ENCODE data around the gene CCDC27.
"Not testable (repeated sequence)": the region's sequence is repeated elsewhere in the genome, so short reads cannot be mapped to it uniquely, and the experiment has no call there.

The CCDC27 gene

DNA sequence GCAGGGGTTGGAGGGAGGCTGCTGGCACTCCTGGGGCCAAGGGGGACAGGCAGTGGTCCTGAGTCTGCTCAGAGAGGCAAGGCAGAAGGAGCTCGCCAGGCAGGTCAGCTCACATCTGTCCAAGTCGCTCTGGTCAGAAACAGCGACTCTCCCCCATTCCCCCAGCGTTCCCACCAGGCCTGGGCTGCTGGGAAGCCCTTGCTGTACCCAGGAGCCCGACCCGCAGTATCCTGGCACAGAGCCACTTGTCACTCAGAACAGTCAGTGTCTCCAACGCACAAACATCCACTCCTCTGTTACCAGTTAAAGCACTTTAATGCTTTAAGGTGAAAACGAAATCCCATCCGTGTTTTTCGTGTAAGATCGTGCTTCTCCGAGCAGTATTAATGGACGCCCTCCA, 16.6 kb upstream of the CCDC27 start:
- no peak for DNase-seq (ENCODE audit: low read depth, low spot score)

DNA sequence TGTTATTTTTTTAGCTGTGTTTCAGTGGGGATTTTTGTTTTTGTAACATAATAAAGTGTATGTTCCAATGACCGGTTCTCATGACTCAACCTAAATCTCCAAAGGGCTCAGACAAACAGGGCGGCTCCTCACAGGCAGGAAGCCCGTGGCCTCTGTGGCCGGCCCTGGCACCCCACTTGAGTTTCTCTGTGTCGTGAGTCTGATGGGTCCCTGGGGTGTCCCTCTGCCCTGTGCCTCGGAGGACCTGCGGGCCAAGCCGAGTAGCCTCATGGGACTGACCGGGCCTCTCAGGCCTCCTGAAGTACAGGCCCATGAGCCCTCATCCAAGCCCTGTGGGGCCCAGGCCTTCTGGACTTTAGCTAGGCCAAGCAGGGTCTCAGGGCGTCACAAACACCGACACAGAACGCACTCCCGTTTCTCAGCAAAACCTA, 16.1 kb upstream of the CCDC27 start:
- DNase-seq (ENCODE audit: low read depth, low spot score): no peak

- DNase-seq (ENCODE audit: low read depth, low spot score): no peak
Measured at GRCh38 chr1:3736708-3737107, 15.5 kb upstream of the CCDC27 start.

- no peak for DNase-seq (ENCODE audit: low read depth, low spot score)
Measured at GRCh38 chr1:3738943-3739342, 13.3 kb upstream of the CCDC27 start.

DNA sequence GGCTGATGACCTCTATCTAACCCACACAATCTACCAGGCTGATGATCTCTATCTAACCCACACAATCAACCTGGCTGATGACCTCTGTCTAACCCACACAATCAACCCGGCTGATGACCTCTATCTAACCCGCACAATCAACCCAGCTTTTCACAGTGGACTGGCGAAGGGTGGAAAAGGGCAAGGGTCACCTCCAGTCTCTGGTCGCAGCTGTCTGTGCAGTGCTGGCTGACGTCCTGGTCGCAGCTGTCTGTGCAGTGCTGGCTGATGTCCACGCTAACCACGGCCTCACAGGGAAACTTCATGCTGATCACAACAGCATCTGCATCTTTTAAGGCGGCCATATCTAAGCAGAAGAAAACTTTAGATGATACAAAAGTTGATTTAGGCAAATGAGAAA, 12.2 kb upstream of the CCDC27 start:
- no peak for DNase-seq (ENCODE audit: low read depth, low spot score)

DNA sequence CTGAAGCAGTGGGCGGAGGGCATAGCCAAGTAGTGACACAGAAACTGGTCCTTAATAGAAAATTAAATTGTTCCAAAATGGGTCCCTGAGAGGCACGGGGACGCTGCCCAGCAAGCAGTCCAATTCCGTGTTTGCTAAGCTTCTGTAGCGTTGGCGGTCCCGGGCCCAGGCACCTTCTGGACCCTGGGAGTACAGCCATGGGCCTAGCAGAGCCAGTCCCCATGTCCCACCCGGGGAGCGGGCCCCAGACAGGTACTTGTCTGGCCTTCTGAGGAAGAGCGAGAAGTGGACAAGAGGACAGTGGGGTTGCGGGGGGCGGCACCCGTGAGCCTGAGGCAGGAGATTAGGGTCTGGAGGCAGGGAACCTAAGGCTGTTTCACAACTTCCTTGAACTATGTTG, 11.5 kb upstream of the CCDC27 start:
- DNase-seq (ENCODE audit: low read depth, low spot score): no peak

- DNase-seq (ENCODE audit: low read depth, low spot score): no peak
Measured at GRCh38 chr1:3741566-3742438, 10.4 kb upstream of the CCDC27 start.

DNA sequence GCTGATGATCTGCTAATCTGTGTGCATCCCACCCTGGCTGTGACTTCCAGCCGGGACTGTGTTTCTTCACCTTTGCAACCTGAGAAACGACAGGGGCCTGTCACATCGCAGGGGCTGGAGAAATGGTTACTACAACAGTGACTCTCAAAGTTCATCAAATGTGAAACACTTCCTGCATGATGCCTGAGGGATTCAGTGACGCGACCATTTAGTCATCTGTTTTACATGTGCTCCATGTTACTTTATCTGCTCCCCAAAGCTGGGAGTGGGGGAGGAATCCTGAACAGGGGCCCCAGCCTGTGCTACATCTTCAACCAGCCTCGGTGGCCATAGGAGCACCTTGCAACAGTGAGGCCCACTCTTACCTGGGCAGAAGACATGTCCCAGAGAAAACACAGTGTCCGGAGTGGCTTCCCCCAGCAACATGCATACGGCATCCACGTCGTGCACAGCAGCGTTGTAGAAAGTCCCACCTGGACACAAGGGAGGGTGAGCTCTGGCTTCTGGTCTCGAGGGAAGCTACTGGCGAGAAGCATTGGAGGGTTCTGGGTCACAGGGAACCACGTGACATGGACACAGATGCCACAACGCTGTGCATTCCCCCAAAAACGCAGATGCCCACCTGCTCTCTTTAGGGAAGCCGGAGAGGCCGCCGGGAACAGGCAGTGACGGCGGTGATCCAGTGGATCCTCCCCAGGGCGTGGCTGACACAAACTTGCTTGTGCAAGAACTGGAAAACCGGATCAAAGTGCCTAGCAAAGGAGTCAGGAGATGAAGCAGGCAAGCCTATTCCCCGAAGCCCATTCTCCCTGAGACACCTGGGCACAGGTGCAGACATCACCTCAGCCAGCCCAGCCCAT, 9.6 kb upstream of the CCDC27 start:
- no peak for DNase-seq (ENCODE audit: low read depth, low spot score)

DNA sequence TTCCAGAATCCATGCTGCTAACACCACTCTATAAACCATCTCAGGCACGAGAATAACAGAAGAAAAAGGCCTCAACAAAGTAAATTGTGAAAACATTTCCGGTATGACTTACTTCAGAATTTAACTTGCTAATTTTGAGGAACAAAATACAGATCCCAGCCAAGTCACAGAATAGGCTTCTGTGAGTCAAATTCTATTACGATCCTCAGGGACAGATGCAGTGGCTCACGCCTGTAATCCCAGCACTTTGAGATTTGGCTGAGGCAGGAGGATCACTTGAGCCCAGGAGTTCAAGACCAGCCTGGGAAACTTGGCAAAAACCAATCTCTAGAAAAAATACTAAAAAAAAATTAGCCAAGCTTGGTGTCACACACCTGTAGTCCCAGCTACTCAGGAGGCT, 8.8 kb upstream of the CCDC27 start:
- no peak for DNase-seq (ENCODE audit: low read depth, low spot score)

- no peak for DNase-seq (ENCODE audit: low read depth, low spot score)
Measured at GRCh38 chr1:3743826-3744225, 8.4 kb upstream of the CCDC27 start.

GRCh38 chr1:3744646-3745045, 7.6 kb upstream of the CCDC27 start:
- no peak for DNase-seq (ENCODE audit: low read depth, low spot score)

GRCh38 chr1:3745071-3745470, 7.2 kb upstream of the CCDC27 start:
- no peak for DNase-seq (ENCODE audit: low read depth, low spot score)

DNA sequence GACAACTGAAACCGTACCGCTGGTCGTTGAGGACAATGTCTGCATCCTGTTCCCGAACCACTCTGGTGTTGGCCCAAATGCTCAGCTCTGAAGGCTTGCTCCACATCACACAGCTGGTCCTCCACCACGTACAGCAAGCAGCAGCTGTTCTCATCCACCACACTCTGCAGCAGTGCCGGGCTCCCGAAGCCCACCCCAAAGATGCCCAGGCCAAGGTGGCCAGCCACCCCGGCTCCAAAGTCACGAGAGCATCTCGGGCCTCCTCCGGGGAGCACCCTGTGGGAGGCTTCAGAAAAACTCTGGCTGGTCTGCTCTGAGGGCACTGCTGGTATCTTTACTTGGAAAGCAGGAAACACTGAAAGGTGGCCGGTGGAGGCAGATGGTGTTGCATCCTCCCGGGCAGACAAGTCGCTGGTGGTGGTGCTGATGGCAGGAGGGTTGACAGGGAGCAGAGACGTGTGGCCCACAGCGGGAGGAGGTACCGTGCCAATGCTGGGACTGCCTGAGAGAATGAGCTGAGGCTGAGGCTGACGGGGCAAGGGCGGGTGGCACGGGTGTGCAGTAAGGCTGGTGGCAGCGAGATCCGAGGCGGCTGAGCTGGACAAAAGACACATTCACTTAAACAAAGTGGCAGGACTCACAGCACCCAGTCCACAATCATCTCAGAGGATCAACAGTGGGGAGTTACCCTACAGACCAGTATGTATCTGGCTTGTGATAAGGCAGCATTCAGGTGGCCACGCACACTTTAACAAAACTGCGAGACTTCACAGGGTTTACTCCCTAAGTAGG, 6.5 kb upstream of the CCDC27 start:
- DNase-seq (ENCODE audit: low read depth, low spot score): no peak

- no peak for DNase-seq (ENCODE audit: low read depth, low spot score)
Measured at GRCh38 chr1:3746389-3746829, 5.8 kb upstream of the CCDC27 start.

- peak; percentile 50 for DNase-seq (ENCODE audit: low read depth, low spot score)
Measured at GRCh38 chr1:3746830-3747521, 5.3 kb upstream of the CCDC27 start.

GRCh38 chr1:3747522-3747848, 4.8 kb upstream of the CCDC27 start:
- no peak for DNase-seq (ENCODE audit: low read depth, low spot score)

- DNase-seq (ENCODE audit: low read depth, low spot score): no peak
Measured at GRCh38 chr1:3747903-3748302, 4.3 kb upstream of the CCDC27 start.

DNA sequence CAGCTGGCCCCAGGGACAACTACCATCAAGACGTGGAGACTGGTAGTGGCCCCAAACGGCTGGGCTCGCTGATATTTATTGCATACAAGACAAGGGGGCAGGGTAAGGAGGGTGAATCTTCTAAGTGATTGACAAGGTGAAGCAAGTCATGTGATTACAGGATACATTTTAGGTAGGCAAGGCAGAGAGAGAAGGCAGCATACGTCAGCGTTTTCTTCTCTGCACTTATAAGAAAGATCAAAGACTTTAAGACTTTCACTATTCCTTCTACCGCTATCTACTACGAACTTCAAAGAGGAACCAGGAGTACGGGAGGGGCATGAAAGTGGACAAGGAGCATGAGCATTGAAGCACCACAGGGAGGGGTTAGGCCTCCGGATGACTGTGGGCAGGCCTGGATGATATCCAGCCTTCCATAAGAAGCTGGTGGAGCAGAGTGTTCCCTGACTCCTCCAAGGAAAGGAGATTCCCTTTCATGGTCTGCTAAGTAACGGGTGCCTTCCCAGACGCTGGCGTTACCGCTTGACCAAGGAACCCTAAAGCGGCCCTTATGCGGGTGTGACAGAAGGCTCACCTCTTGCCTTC, 3.8 kb upstream of the CCDC27 start:
- DNase-seq (ENCODE audit: low read depth, low spot score): not testable (repeated sequence)

DNA sequence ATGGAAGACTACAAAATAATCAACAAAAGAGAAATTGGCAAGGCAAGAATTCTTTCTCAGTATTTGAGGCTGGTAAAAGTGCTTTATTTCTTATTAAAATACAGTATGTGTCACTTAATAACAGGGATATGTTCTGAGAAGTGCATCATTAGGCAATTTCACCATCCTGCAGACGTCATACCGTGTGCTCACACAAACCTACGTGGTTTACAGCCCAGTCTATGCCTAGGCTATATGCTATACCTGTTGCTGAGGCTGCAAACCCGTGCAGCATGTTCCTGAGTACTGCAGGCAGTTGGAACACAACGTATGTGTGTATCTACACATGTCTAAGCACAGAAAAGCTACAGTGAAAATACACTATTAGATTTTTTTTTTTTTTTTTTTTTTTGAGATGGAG, 2.7 kb upstream of the CCDC27 start:
- DNase-seq (ENCODE audit: low read depth, low spot score): no peak

DNA sequence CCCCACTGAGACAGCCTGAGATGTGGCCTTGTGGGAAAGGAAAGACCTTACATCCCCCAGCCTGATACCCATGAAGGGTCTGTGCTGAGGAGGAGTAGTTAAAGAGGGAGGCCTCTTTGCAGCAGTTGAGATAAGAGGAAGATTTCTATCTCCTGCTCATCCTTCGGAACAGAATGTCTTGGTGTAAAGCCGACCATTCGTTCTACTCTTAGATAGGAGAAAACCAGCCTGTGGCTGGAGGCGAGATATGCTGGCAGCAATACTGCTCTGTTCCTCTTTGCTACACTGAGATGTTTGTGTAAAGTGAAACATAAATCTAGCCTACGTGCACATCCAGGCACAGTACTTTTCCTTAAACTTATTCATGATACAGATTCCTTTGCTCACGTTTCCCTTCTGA, 1.5 kb upstream of the CCDC27 start:
- DNase-seq (ENCODE audit: low read depth, low spot score): no peak

Measured in iPS DF 19.7 (cell line).